ENCODE data around the gene VSTM4.

Gene VSTM4

GRCh38 chr10:49039409-49039808 is 75.9 kb downstream of the VSTM4 start:
- DNase-seq, result no peak

DNA sequence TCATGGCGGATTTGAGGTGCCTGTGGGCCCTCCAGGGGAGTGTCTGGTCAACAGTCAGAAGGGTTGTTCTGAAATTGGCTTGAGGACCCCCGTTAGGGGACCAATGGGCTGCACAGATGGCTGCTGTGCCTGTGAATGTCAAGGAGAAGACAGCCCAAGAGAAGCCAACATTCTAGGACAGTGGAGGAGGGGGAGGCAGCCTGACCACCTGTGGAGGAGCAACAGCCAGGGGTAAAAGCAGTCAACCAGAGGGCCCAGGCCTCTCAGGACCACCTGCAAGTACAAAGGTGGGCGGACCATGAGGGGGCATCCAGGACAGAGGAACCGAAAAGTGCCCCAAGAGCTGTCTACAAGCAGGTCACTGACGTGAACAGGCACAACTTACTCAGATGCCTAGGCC is 76.6 kb downstream of the VSTM4 start:
- no peak for DNase-seq

- DNase-seq, result peak; percentile 13
Observed at GRCh38 chr10:49037187-49037586, 78.1 kb downstream of the VSTM4 start.

- no peak for DNase-seq
Observed at GRCh38 chr10:49036638-49037037, 78.7 kb downstream of the VSTM4 start.

DNA sequence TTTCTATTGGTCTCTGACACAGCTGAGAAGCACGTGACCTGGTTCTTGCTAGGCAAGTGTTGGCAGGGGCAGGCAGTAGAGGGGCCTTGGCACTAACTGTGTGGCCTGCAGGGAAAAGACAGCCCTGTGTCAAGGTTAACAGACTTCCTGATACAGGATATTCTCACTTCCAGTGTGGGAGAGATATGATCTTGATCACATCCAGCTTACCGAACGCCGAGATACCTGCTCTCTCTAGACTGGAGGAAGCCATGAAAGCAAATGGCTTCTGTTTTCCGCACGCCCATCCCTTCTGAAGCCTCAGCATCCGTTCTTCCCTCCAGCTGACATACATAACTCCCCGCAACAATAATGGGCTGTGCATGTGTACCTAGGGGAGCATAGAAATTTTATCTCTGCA is 79.4 kb downstream of the VSTM4 start:
- no peak for DNase-seq

- no peak for DNase-seq
Observed at GRCh38 chr10:49034925-49035324, 80.4 kb downstream of the VSTM4 start.

DNA sequence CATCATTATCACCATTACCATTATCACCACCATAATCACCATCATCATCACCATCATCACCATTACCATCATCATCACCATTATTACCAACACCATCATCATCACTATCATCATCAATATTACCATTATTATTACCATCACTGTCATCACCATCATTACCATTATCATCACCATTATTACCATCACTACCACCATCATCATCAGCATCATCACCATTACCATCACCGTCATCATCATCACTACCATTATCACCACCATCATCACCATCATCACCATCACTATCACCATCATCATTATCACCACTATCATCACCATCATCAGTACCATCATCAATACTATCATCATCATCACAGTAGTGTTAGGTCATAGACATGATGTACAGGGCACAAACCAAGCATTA is 81.4 kb downstream of the VSTM4 start:
- no peak for DNase-seq

DNA sequence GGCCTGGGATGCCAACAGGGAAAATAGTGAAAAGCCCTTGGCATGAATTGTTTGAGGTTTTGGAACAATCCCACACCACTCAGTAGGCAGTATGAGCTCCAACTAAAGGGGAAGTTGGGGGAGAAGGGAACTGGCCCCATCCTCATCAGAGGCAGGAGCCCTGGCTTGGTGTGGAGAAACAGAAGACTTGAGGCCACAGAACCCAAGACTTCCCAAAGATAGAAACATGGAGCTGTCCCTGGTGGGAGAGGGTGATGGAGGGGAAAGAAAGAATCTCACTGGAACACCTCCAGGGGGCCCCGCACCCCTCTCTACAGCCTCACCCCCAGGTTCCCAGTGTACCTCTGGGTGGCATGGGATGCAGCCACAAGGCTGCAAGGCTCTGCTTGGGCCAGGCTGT is 85.7 kb downstream of the VSTM4 start:
- DNase-seq, result no peak

- DNase-seq, result no peak
Observed at GRCh38 chr10:49028639-49029038, 86.7 kb downstream of the VSTM4 start.

DNA sequence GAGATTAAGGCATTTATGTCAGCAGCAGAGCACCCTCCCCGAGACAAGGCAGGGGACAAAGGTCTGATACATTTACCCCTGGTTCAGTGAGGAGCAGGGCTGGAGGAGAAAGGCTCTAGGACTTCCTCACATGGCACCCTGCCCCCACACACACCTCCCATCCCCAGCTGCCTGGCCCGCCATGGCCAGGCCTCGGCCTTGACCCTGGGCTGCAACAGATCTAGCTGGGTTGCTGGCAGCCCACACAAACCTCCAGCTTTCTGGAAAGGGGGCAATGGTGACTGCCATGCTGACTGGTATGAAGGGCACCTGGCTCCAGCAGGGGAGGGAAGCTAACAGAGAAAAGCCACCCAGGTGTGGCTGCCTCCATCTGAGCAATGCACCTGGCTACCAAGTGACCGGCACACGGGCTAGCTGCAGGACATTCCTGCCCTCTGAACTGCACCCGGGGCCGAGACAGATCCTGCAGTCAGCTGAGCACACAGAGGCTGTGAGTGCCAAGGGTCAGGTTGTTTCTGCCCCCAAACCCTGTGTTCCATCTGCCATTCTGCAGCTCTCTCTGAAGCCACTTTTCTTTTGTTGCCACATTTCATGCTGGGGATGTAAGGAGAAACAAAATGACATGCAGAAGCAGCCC is 89.9 kb downstream of the VSTM4 start:
- DNase-seq, result no peak

- no peak for DNase-seq
Observed at GRCh38 chr10:49024484-49024883, 90.8 kb downstream of the VSTM4 start.

DNA sequence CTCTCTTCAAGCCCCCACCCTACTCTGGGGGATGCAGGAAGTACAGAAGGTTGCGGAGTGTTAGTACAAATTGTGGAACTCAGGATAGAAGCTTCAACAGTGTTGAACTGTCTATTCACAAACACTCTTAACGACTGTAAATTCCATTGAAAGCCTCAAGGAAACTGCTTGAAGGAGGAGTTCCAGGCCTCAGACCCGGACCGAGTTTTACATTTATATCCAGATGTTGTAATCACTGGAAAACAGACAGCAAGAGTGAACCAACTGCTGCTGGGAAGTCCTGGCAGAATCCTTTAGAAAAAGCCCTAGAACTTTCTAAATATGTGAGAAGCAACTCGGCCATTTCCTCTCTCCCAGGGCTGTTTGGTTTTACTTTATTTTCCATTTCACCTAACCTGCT is 91.6 kb downstream of the VSTM4 start:
- DNase-seq, result no peak

DNA sequence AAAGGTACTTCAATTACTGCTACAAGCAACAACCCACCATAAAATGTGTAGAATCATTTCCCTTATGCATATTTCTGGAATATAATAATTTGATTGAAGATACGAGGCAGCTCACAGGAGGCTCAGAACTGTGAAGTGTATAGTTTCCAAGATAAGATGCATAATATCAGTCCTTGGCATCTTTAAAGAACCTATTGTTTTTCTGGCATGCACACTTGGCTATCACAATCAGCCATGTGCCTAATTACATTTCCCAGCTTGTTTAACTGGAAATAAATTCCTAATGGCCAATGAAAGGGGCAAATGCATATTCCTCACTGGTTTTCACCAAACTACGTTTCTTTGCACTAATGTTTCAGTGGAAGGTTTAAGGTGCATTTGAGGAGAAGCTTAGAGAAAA is 92.3 kb downstream of the VSTM4 start:
- no peak for DNase-seq

DNA sequence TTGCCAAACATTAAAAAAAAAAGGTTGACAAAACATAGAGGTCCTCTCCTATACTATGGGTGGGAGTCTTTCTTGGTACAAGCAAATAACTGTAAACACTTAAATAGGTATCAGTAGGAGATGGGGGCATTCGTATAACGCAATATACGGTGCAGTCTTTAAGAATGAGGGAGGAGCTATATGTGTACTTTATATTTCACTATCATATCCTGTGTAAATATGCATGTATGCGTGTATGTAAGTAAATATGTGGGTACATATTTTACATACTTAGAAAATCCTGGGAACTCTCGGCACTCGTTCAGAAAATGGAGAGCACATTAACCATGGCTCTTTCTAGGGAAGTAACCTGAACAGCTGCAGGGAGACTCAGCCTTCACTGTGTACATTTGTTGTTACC is 93.6 kb downstream of the VSTM4 start:
- DNase-seq, result no peak

DNA sequence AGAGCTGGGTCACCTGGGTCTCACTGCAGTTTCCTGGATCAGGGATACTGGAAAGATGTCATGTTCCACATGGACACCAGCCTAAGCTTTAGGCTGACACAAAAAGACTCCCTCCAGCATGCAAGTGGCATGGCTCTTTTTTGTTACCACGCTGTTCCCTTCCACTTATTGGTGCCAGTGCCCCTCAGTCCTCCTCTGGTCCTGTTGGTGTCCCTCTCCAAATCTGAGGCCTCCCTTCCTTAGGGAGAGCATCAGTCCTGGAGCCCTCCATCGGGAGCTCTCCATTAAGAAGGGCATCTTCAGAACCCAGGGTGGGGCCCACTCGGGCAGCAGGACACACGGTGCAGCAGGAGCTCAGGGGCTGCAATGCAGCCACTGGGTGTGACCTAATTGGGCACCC is 99.6 kb downstream of the VSTM4 start:
- no peak for DNase-seq

GRCh38 chr10:49012603-49013002 is 102.7 kb downstream of the VSTM4 start:
- DNase-seq, result no peak

GRCh38 chr10:49011756-49012155 is 103.6 kb downstream of the VSTM4 start:
- no peak for DNase-seq

GRCh38 chr10:49010865-49011264 is 104.5 kb downstream of the VSTM4 start:
- no peak for DNase-seq

DNA sequence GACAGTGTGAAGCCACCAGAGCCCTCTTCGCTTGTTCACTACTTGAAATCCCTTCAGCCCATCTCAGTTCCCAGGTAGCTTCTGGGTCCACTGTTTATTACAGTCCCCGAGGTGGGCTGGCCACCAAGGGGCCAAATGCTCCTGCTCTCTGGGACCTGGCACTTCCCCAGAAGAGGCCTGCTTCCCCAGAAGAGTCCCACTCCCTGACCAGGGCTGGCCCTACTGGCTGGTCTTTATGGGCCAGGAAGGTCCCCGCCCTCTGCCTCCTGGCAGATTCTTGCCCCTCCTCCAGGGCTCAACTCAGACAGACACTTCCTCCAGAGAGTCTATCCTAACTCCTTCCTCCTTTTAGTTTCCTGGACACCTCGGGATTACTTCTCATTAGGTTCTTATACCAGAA is 105.0 kb downstream of the VSTM4 start:
- no peak for DNase-seq

DNA sequence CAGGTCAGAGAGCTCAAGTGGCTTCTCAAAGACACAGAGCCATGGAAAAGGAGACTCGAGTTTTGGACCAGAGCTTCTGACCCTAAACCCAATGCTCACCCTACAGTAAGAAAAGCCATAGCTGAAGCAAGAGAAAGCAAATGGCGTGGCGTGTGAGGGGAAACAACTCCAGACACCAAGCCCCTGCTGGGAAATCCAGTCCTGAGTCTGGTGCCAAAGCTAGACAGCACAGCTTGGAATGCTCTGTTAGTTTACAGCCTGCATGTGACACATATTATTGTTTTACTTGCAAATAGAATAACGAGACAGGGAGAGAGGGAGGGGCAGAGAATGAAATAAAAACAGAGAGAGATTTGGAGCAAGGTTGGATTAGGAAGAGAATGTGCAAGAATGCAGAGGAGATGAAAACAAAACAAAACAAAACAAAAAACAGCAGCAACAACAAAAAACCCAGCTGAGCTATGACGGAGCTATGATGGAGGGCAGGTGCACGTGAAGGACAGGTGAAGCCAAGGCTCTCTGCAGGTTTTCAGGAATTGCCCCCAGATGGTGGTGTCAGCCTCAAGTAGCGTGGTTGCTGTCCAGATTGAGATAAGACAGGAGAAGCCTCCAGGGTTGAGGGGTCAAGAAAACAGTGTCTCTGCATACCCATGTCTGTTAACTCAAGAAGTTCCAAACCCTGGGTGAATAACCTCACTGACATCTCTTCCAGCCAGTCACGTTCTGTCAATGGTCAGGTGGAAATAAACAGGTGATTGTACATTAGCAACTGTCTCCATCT is 105.9 kb downstream of the VSTM4 start:
- peak; percentile 23 for DNase-seq

DNA sequence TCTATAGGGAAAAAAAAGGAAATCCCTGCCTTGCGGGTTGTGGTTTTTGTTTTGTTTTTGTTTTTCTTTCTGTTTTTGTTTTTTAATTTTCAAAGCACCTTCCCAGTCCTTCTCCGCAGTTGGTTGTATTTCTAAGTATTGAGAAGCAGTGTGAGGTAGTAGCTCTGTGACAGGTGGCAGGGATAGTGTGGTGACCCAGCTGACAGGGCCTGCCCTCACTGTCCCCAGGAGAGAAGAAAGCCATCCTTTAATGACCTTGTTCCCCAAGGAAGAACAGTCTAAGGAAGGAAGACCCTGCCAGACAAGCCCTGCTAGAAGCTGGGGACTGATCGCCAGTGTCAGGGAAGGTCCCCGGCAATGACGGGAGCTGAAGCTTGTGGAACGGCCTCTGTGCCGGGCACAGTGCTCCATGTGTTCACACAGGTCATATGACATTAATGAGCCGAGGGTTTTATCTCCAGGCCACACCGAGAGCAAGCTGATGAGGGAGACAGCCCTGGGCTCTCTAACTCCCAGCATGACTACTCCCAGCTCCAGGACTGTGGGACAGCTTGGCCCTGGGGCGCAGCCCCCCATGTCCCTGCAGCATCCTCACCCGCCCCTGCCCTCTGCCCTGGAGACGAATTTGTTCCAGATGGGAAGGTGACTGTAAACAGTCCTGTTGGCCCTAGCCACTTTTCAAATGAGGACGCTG is 106.7 kb downstream of the VSTM4 start:
- no peak for DNase-seq

DNA sequence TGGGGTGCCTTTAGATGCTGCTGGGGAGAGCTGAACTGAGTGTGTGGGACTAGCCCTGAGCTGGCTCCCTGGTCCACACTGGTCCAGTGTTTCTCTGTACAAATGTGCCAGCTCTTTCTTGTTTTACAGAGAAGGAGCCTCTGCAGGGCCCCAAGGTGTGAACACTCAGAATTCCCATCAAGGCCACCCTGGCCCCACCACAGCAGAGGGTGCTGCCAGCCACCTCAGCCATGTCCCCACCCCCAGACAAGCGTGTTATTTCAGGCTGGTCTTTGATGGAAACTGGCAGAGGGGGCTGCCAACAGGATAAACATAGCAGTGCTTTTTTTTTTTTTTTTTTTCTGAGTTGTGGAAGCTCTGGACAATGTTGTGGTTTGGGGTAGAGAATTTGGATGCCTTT is 107.2 kb downstream of the VSTM4 start:
- no peak for DNase-seq

DNA sequence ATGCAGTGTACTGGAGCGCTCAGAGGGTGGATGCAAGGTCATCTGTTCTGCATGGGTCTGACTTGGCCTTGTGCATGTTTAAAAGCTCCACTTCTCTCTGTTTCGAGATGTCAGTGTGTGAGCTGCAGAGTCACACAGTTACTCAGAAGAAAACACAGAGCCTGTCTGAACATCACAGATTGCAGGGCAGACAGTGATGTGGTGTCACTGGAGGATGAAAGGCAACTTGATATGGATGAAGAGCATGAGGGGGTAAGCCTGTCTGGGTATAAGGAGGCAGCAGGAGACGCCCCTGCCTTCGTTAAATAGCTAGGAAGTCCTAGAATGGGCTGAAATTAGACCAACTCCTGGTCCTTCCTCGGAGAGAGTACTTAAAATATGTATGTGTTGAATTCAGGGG is 108.2 kb downstream of the VSTM4 start:
- no peak for DNase-seq

DNA sequence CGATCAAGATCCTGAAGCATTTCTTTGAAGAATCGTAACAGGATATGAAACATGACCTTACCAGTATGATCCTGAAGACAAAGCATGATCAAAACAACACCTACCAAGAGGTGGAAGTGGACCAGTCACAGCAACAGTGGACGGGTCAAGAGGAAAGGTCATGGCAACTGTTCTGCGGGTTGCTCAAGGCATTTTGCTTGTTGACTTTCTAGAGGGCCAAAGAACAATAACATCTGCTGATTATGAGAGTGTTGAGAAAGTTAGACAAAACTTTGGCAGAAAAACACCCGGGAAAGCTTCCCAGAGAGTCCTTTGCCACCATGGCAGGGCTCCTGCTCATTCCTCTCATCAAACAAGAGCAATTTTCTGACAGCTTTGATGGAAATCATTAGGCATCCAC is 110.1 kb downstream of the VSTM4 start:
- no peak for DNase-seq
